Activated CD4-positive, alpha-beta T cell treated with anti-CD3 and anti-CD28 coated beads for 1 hour (primary cell): ENCODE measurements around the gene CRPPA.
A peak's percentile ranks its signal among the peaks of the same experiment; 100 is the strongest.
"Not testable (repeated sequence)": the region's sequence is repeated elsewhere in the genome, so short reads cannot be mapped to it uniquely, and the experiment has no call there.

ENCODE experiments used
- DNase-seq: peaks from one replicate; pipeline ENCODE4 v3.0.0-alpha.2; 2020

The CRPPA gene

DNA sequence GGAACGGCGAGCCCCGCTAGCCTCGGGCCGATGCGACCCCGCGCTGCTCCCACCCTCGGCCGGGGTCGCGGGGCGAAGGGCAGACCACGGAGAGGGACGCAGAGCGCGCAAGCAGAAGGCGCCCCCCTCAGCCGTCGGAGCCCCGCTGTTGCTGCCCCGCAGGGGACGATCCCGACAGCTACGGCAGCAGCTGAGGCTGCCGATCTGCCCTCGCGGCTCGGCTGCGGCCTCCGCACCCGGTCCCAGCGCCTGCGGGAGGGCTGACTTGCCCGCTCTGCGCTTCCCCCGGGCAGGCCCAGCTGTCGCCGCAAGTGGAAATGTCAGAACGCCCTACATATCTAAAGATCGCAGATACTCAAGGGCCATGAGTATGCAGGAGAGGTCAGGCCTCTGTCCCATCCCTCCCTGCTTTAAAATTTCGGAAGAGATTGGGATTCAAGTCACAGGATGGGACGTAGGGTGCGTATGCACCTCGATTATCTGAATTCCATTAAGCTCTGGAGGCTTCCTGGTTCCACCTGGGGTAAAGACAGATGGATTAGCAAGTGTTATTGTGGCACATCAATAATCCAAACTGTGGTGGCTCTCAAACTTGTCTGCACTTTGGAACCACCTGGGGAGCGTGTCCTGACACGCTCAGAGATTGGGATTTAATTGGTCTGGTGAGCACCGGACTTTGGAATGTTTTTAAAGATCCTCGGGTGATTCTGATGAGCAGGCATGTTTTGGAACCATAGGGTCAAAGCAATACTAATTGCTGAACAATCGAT is at the start of gene CRPPA:
Gene CRPPA, minus strand, starts transcription at position 206 of the 770 bp plus-strand sequence. CDS start 216 bp downstream, outside the sequence.
- peak; percentile 15 for DNase-seq

DNA sequence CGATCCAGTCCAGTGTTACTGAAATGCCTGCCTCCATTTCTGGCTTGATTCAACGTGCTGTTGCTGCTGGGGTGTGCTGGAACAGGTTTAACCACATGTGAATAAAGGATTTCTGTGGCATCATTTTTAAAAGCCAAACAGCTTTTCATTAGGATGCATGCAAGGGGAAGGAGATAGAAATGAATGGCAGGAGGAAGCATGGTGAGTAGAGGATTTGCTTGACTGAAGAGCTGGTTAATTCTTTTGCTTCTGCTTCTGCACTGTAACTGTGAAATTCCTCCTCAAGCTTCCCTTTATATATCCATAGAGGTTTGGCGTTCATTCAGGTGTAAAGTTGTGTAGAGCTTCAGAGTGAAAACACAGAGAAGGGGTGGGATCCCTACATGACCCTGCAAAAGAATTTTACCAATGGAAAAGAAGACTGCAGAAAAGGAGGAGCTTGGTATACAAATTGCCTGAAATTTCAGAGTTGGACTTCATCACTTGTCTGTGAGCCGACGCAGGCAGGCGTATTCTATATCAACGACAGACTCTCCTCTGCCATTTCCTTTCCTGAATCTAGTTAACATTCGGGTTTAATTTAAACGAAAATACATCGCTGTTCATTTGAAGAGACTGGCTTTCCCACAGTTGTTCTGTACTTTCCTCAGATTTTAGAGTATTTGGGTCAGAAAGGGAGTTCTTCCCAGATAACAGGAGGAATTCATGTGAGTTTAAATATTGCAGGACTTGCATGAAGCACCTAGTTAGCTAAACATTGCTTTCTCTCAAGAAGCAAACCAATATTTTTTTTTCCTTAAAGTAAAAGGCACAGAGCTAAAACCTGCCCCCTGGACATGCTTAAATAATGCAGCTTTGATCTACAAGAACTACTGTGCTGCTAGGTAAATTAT is 44.4 kb upstream of the CRPPA start, which contains the start of gene SOSTDC1:
Gene SOSTDC1, minus strand, starts transcription at position 270 of the 893 bp plus-strand sequence. Its CDS starts 70 bp downstream, at position 200.
- DNase-seq: no peak

- DNase-seq: no peak
These were observed 42.8 kb upstream of the CRPPA start for GRCh38 chr7:16463949-16464715.

DNA sequence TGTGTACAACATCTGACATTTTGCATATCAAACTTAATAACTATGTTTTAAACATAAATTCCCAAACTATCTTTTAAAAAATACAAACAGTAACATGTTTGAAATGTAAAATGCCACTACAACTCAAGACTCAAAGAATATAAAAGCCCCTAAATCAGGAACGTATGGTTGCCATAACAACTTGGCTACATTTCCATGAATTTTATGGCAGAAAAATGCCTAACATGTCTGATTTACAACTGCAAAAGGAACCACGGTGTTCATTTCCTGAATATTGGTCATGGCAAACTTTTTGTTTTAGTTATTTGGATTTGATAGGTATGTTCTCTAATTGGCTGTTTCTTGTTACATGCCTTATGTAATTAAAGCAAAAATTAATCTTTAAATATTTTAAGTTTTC is 42.2 kb upstream of the CRPPA start:
- DNase-seq: no peak

DNA sequence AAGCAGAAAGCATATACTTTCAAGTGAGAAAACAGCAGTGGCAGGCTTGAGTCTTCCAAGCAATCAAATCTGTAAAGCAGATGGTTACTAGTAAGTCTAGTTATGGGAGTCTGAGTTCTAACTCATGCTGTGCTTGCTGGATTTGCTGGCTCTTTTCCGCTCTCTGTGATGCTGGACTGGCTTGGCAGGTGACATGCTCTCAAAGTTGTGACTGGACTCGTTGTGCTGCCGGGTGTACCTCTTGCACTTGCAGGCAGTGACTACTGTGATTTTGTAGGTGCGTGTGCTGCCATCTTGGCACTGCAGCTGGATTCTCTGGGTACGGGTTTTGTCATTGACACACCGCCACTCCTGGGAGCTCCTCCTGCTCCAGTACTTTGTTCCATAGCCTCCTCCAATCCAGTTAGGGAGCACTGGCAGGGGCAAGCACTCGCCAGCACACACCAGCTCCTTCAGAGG is 41.1 kb upstream of the CRPPA start:
- no peak for DNase-seq

DNA sequence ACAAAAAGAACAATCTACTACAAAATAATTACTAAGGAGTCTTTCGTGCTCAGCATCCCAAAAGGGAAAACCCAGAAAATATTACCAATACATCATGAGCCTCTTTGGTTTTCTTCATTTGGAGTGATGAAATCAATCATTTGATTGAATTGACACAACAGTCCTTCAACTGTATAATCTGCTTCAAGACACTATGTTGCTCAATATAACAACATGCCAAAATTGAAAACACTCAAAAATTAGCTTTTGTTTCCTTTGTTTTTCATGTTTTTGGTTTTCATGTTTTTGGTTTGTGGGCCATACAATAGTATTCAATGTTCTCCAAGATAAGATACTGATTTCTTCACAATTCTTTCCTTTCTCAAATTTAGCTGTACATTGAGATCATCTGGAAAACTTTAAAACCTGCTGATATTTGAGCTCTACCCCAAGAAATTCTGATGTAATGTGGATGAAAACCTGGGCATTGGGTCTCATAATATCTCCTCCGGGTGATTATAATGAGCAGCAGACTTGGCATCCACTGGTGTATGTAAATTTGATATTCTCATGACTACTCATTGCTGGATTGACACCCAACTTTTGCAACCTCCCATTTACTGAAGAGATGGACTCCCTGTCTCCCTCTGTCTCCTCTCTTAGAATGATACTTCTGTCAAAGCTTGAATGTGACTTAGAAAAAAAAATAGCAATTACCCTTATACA is 39.6 kb upstream of the CRPPA start:
- no peak for DNase-seq

GRCh38 chr7:16456303-16456702 is 35.0 kb upstream of the CRPPA start:
- not testable (repeated sequence) for DNase-seq

GRCh38 chr7:16455591-16455990 is 34.3 kb upstream of the CRPPA start:
- no peak for DNase-seq

DNA sequence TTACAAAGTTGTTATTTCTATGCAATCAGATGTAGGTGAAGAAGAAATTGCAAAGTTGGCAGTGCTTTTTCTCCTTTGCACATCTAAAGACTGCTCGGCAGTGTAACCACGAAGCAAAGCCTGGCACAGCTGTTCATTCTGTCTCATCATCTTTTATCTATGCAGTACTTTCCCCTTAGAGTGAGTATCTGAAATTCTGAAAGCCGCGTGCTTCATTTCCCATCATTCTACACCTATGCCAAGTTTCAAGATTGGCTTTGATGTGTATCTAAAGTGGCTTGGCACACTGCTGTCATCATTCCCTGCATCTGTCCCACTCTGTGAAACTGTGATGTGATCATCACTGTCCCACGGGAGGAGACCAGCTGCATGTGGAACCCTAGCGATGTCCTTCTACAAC is 29.0 kb upstream of the CRPPA start:
- no peak for DNase-seq

GRCh38 chr7:16447876-16448275 is 26.5 kb upstream of the CRPPA start:
- no peak for DNase-seq

DNA sequence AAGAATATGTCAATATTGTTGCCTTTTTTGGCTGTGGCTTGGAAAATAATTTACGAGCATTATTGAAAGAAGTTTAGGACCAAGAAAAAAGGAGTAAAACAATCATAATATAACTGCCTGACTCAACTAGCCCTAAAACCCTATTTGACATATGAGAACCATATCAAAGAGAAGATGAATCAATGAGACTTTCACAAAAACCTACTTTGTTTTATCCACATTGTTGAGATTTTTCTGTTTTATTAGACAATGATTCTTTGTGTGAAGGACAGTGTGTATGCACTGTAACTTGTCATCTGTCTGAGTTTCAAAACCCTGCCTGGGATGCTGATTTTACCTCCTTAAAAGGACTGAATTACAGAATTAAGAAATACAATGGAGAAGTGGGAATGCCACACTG is 25.2 kb upstream of the CRPPA start:
- DNase-seq: no peak

DNA sequence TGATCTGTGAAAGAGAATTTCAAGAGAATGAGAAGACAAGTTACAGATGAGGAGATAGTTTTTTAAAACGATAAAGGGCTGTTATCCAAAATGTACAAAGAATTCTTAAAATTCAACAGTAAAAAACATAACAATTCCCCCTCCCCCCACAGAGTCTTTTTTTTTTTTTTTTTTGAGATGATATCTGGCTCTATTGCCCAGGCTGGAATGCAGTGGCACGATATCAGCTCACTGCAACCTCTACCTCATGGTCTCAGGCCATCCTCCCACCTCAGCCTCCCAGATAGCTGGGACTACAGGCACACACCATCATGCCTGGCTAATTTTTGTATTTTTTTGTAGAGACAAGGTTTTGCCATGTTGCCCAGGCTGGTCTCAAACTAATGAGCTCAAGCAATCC is 22.5 kb upstream of the CRPPA start:
- not testable (repeated sequence) for DNase-seq

DNA sequence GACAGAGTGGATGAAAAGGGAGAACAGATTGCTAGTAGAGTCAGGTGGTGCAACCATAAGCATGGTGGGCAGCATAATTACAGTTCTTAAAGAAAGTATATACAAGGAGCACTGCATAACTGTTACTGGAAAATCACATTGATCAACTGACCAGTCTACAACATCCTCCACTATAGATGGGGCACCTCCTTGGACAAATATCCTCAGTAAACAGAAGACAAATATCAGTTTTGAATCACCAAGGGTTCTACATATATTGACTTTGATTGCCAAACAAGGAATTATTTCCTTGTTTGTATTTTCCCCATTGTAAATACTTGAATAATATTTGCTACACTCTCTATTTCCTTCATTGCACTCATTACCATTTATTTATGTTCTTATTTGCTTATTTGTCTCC is 17.6 kb upstream of the CRPPA start:
- DNase-seq: no peak

- no peak for DNase-seq
These were observed 15.0 kb upstream of the CRPPA start for GRCh38 chr7:16436306-16436705.

DNA sequence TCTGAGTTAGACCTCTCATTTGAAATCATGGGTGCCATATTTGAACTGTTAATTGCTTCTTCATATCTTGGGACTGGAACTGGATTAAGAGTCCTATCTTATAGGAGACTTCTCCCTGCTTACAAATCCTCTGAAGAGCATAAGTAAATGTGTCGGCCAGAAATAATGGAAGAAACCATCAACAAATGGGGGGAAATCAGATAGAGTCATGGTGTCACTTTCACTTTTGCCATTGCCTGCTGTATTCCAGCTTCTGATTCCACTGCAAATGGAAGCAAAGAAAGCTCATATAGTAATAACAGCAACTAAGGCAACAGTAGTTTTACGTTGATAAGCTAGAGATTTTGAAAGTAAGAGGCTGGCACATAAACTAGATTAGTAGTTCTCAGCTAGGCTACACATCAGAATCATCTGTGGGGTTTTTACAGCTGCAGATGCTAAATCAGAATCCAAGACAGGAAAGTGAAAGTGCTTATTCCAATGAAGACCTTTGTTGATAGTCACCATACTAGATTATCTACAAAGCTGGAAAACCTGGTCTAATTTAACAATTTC is 12.3 kb upstream of the CRPPA start:
- no peak for DNase-seq

DNA sequence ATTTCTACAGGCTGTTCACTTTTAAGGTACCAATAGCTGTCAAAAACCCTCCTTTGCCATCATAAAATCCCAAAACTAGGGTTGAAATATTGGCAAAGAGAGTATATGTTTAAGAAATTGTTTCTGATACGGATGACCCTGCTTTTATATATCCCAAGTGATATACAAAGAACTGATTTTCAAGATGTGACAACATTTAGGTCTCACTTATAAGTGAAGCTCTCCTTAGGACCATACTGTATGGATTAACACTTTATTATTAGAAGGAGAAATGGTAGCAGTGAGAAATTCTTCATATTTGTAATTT is 11.0 kb upstream of the CRPPA start:
- no peak for DNase-seq

GRCh38 chr7:16431646-16432424 is 10.5 kb upstream of the CRPPA start:
- DNase-seq: no peak

DNA sequence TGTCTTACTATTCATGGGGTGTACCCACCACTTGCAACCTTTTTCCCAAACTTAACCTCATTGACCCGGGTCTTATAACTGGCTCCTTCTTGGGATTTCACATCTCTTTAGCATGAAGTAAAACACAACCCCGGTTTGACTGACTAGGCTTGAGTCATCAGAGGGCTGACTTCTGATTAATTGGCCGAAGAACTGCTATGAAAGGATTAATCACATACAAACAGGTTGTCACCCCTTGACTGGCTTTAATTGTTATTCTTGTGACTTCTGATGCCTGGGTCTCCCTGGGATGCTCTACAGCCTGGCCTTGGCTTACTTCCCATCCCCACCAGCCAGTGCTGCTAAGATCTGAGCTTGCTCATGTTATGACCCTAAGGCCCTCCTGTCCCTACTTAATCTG is 8.8 kb upstream of the CRPPA start:
- DNase-seq: no peak

GRCh38 chr7:16428672-16429071 is 7.3 kb upstream of the CRPPA start:
- DNase-seq: no peak

DNA sequence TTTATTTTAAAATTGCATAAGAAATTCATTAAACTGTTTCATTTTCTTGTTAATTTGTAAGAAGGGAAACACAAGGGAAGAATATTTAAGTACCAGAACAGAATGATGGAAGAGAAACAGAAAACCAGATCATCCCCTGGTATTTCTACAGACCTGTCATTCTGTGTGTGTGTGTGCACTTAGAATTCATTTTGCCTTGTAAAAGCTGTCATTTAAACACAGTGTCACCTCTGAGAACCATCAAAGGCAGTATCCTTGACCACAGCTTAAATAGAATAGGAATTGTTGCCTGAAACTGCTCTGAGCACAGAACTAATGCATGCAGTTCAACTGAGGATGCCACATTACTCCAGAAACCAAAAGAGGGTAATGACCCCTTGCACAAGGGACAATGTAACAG is 6.8 kb upstream of the CRPPA start:
- DNase-seq: no peak

DNA sequence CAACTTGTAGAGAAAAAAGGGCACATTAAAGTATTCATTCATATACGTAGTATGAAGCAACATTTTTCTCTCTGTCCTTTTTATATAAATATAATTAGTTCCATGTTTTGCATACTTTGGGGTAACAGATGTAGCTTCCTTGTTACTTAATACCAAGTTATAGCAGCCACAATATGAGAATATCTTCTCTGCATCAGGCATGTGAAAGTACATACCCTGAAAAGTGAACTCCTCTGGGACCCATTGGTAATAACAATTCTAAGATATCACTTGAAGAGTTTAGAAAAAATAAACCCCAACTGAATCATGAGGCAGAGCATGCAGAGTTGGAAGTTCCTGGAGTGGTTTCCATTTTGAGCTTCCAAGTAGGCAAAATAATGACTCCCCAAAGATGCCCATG is 2.4 kb upstream of the CRPPA start:
- no peak for DNase-seq
